H1 (cell line): ENCODE results near the gene RAB40C. TPM values are rescaled to one million over a fixed set of nuclear protein-coding genes. Genes with fewer than 3 reads are reported as not detected.
A peak's percentile ranks its signal among the peaks of the same experiment; 100 is the strongest.

ENCODE experiments used
- CTCF ChIA-PET: fragments of 300-600 bp; sonication (Branson Sonifier 250); formaldehyde crosslinking; loops from one replicate; lab custom pipeline; 2021; ENCODE audit not compliant: partially characterized antibody; lab: Charles Lee
- POLR2A ChIA-PET: fragments of 300-600 bp; sonication (Branson Sonifier 250); formaldehyde crosslinking; loops from one replicate; lab custom pipeline; 2021; ENCODE audit warnings: inconsistent platforms; ENCODE audit not compliant: partially characterized antibody; lab: Charles Lee
- DNase-seq, 2 experiments: peaks; one replicate each; pipeline versions ENCODE4 v3.0.0 to v3.0.0-alpha.2; 2010 to 2022; ENCODE audit warnings: low spot score in 2 of 2, low read depth in 1 of 2, mixed read lengths in 1 of 2
- FAIRE-seq: peaks from 2 replicates; lab custom pipeline; 2011; peaks lifted over from hg19 to GRCh38; lab: Jason Lieb, UNC
- H2AFZ ChIP-seq: 2 replicates; pipeline ENCODE4 v1.8.1; 2012; ENCODE audit warnings: low read length, inconsistent platforms
- H2AK5ac ChIP-seq: 2 replicates; pipeline ENCODE4 v1.6.1; 2013; ENCODE audit warnings: low read depth, low read length
- H2BK120ac ChIP-seq: replicated peaks from 2 replicates; pipeline ENCODE3; 2013; ENCODE audit warnings: low read depth, low read length, inconsistent platforms
- H2BK12ac ChIP-seq: 2 replicates; pipeline ENCODE4 v1.6.1; 2013; ENCODE audit warnings: low read depth, low read length
- H2BK15ac ChIP-seq: 2 replicates; pipeline ENCODE4 v1.6.1; 2013; ENCODE audit warnings: low read length
- H2BK20ac ChIP-seq: 2 replicates; pipeline ENCODE4 v1.6.1; 2013; ENCODE audit warnings: low read length
- H2BK5ac ChIP-seq: 2 replicates; pipeline ENCODE4 v1.6.1; 2013; ENCODE audit warnings: low read depth, low read length
- H3K14ac ChIP-seq: 2 replicates; pipeline ENCODE4 v1.6.1; 2013; ENCODE audit warnings: inconsistent platforms; ENCODE audit not compliant: insufficient read length
- H3K18ac ChIP-seq: 2 replicates; pipeline ENCODE4 v1.6.1; 2013; ENCODE audit warnings: low read length; ENCODE audit errors: extremely low read depth
- H3K23ac ChIP-seq: 2 replicates; pipeline ENCODE4 v1.6.1; 2013; ENCODE audit warnings: inconsistent platforms; ENCODE audit not compliant: insufficient read length
- H3K23me2 ChIP-seq: 2 replicates; pipeline ENCODE4 v1.6.1; 2013; ENCODE audit warnings: low read depth, low read length
- H3K27ac ChIP-seq: 2 replicates; pipeline ENCODE4 v1.6.1; 2011; ENCODE audit warnings: low read depth, low read length, inconsistent platforms
- H3K27me3 ChIP-seq, 4 experiments: replicated peaks in 1 of 4; 1 replicate in 1 of 4; 2 replicates in 3 of 4; pipeline versions ENCODE4 v1.6.1 to v1.8.1; 2011 to 2013; ENCODE audit warnings: low read length in 3 of 4, mild to moderate bottlenecking in 3 of 4, inconsistent platforms in 2 of 4, mixed read lengths in 2 of 4, moderate library complexity in 1 of 4; ENCODE audit not compliant: control insufficient read depth in 3 of 4, insufficient read depth in 3 of 4; ENCODE audit errors: extremely low read depth in 1 of 4
- H3K36me3 ChIP-seq, 4 experiments: 2 replicates each; pipeline versions ENCODE4 v1.6.1 to v1.8.1; 2011 to 2013; ENCODE audit warnings: mild to moderate bottlenecking in 4 of 4, low read length in 3 of 4, moderate library complexity in 2 of 4, control low read depth in 1 of 4, inconsistent platforms in 1 of 4; ENCODE audit not compliant: insufficient read depth in 4 of 4, control insufficient read depth in 2 of 4
- H3K4ac ChIP-seq: replicated peaks from 2 replicates; pipeline ENCODE3; 2013; ENCODE audit warnings: low read length, low read depth, mixed read lengths, inconsistent platforms; ENCODE audit not compliant: insufficient read length
- H3K4me1 ChIP-seq, 4 experiments: replicated peaks in 1 of 4; 1 replicate in 1 of 4; 2 replicates in 3 of 4; pipeline versions ENCODE4 v1.6.1 to v1.8.1; 2011 to 2013; ENCODE audit warnings: low read length in 3 of 4, inconsistent platforms in 2 of 4, mixed read lengths in 1 of 4; ENCODE audit not compliant: insufficient read depth in 4 of 4, control insufficient read depth in 3 of 4
- H3K4me2 ChIP-seq, 2 experiments: 2 replicates each; pipeline versions ENCODE4 v1.6.1 to v1.8.1; 2011 to 2013; ENCODE audit warnings: low read depth in 2 of 2, low read length in 2 of 2, control low read depth in 1 of 2, inconsistent platforms in 1 of 2, mild to moderate bottlenecking in 1 of 2; ENCODE audit not compliant: insufficient read depth in 1 of 2
- H3K4me3 ChIP-seq, 4 experiments: fragments of 200-600, 300-600 bp in 1 of 4; sonication (generic), shearing (Covaris generic), sonication (Bioruptor Twin) in 1 of 4; 2 replicates each; pipeline versions ENCODE4 v1.5.1 to v1.8.1; 2011 to 2016; ENCODE audit warnings: low read length in 4 of 4, low read depth in 3 of 4, control low read depth in 2 of 4, inconsistent platforms in 2 of 4, mild to moderate bottlenecking in 2 of 4, mixed read lengths in 1 of 4, moderate library complexity in 1 of 4; ENCODE audit not compliant: insufficient read depth in 2 of 4; ENCODE audit errors: extremely low read depth in 1 of 4
- H3K56ac ChIP-seq: replicated peaks from 2 replicates; pipeline ENCODE3; 2013; ENCODE audit warnings: low read depth, mild to moderate bottlenecking, mixed read lengths, low read length, inconsistent platforms; ENCODE audit not compliant: insufficient read length
- H3K79me1 ChIP-seq: 2 replicates; pipeline ENCODE4 v1.6.1; 2013; ENCODE audit warnings: low read depth, low read length, control low read depth
- H3K79me2 ChIP-seq, 2 experiments: 2 replicates each; pipeline versions ENCODE4 v1.6.1 to v1.8.1; 2012 to 2013; ENCODE audit warnings: low read length in 2 of 2, mild to moderate bottlenecking in 2 of 2, inconsistent platforms in 1 of 2; ENCODE audit not compliant: insufficient read depth in 2 of 2, control insufficient read depth in 1 of 2
- H3K9ac ChIP-seq, 4 experiments: replicated peaks in 1 of 4; 1 replicate in 1 of 4; 2 replicates in 3 of 4; pipeline versions ENCODE4 v1.6.1 to v1.8.1; 2011 to 2013; ENCODE audit warnings: low read depth in 3 of 4, low read length in 3 of 4, control low read depth in 2 of 4, mild to moderate bottlenecking in 2 of 4, moderate library complexity in 2 of 4, inconsistent platforms in 1 of 4; ENCODE audit errors: extremely low read depth in 1 of 4
- H3K9me3 ChIP-seq, 2 experiments: 2 replicates each; pipeline versions ENCODE4 v1.6.1 to v1.8.1; 2012 to 2013; ENCODE audit warnings: mild to moderate bottlenecking in 2 of 2, moderate library complexity in 2 of 2, control low read depth in 1 of 2, inconsistent platforms in 1 of 2, low read depth in 1 of 2, low read length in 1 of 2, mixed read lengths in 1 of 2; ENCODE audit not compliant: insufficient read depth in 2 of 2
- H4K20me1 ChIP-seq, 2 experiments: replicated peaks in 1 of 2; 2 replicates each; pipeline versions ENCODE3 to v1.8.1; 2011 to 2013; ENCODE audit warnings: inconsistent platforms in 2 of 2, low read length in 2 of 2, mild to moderate bottlenecking in 1 of 2; ENCODE audit not compliant: insufficient read depth in 2 of 2, control insufficient read depth in 1 of 2
- H4K5ac ChIP-seq: 2 replicates; pipeline ENCODE4 v1.6.1; 2013; ENCODE audit warnings: low read length, low read depth, mixed read lengths, inconsistent platforms; ENCODE audit not compliant: insufficient read length
- H4K8ac ChIP-seq: 2 replicates; pipeline ENCODE4 v1.8.0; 2013; ENCODE audit warnings: mild to moderate bottlenecking, moderate library complexity, low read length, inconsistent platforms; ENCODE audit not compliant: insufficient read depth; ENCODE audit errors: extremely low read depth
- H4K91ac ChIP-seq: replicated peaks from 2 replicates; pipeline ENCODE3; 2013; ENCODE audit warnings: low read length, mixed read lengths, inconsistent platforms; ENCODE audit not compliant: insufficient read length
- BACH1 ChIP-seq: IDR thresholded peaks from 2 replicates; pipeline ENCODE4 v1.6.1; 2012; ENCODE audit warnings: low read length, improper control_type of control experiment
- CTBP2 ChIP-seq: IDR thresholded peaks from 2 replicates; pipeline ENCODE4 v1.7.0; 2011; ENCODE audit warnings: borderline replicate concordance, mild to moderate bottlenecking, moderate library complexity, mixed read lengths, low read length; ENCODE audit not compliant: insufficient read depth, insufficient read length
- EZH2 ChIP-seq: fragments of 200-600 bp; sonication (generic); IDR thresholded peaks from 2 replicates; pipeline ENCODE4 v1.7.1; 2012; ENCODE audit warnings: low read depth, mild to moderate bottlenecking, moderate library complexity, low read length, inconsistent platforms; ENCODE audit not compliant: severe bottlenecking
- PHF8 ChIP-seq: fragments of 200-600 bp; sonication (generic); conservative IDR thresholded peaks from 2 replicates; pipeline ENCODE4 v1.7.1; 2012; ENCODE audit warnings: low read depth, mild to moderate bottlenecking, inconsistent platforms, low read length, moderate library complexity
- POLR2A ChIP-seq, 2 experiments: IDR thresholded peaks; 1 replicate in 1 of 2; 2 replicates in 1 of 2; pipeline ENCODE4 v1.6.1; 2011; ENCODE audit warnings: low read depth in 2 of 2, low read length in 2 of 2, mild to moderate bottlenecking in 2 of 2; ENCODE audit errors: control extremely low read depth in 1 of 2
- TAF7 ChIP-seq: optimal IDR thresholded peaks from 2 replicates; pipeline ENCODE3; 2011; ENCODE audit warnings: low read depth, mild to moderate bottlenecking, inconsistent platforms, low read length, moderate library complexity, borderline replicate concordance
- USF2 ChIP-seq: IDR thresholded peaks from 2 replicates; pipeline ENCODE4 v1.6.1; 2011; ENCODE audit warnings: low read length, improper control_type of control experiment
- WGBS, 2 experiments: shearing (Covaris generic) in 1 of 2; methylation state at CpG; one replicate each; pipeline versions ENCODE4 v1.1.6 to v1.1.7; 2013 to 2015; ENCODE audit warnings: low lambda C conversion rate in 2 of 2, mixed read lengths in 2 of 2, inconsistent platforms in 1 of 2, low coverage in 1 of 2, missing lambda C conversion rate in 1 of 2; ENCODE audit not compliant: insufficient replicate concordance in 2 of 2, insufficient coverage in 1 of 2, insufficient read length in 1 of 2; ENCODE audit errors: extremely low coverage in 1 of 2, missing lambda C conversion rate in 1 of 2; 5-methylcytosine and 5-hydroxymethylcytosine counted together
- polyA plus RNA-seq, 7 experiments: library from polyadenylated mRNA; depleted of rRNA in 3 of 7; stranded (reverse) in 5 of 7; unstranded in 2 of 7; fragments of >200 nt in 5 of 7; fragments of 200-250 nt in 2 of 7; gene quantifications; 1 replicate in 5 of 7; 2 replicates in 1 of 7; 4 replicates in 1 of 7; pipeline versions ENCODE4 v1.2.1 to v1.2.3, GENCODE V29; 2011 to 2013; ENCODE audit warnings: missing spikeins in 2 of 7, mixed read lengths in 2 of 7
- total RNA-seq: library from RNA; stranded (reverse); fragmentation: NEBNext Ultra II Directional; extraction: Animal tissue kit (Norgen Biotek cat#: 25700); gene quantifications from 2 replicates; pipeline ENCODE4 v1.2.1, GENCODE V29; 2021

RAB40C gene
- total and polyA plus RNA-seq, 2 of the 8 experiments (the other 6 are each of a cell fraction or from before 2014, with no cell fraction given) = 13.9 to 15.6 TPM

- ChIA-PET CTCF (interaction anchor here (0.8 to 1.9 kb wide), 4 partner anchors 14 to 28 kb away, joined by 3 to 6 read pairs (median 4); no protein-coding TSS in a partner anchor), POLR2A (interaction anchor here (0.7 to 1.3 kb wide), 8 partner anchors 10 to 1873 kb away, joined by 3 to 5 read pairs (median 4); partner anchors contain the start of genes MCRIP2, METTL26 and WFIKKN1)
- Histone ChIP-seq H2BK5ac (no peak overlapping the region), H3K23ac (no peak overlapping the region), H3K79me2 (peaks cover 0 to 20% of the 10 kb centered on the region in 2 experiments; a peak in 2 of 4 replicates), H2BK12ac (no peak overlapping the region), H4K8ac (no peak overlapping the region; the same call in 1 of the 2 replicates), H2BK20ac (no peak overlapping the region), H3K9me3 (no peaks in the 10 kb centered on the region), H3K9ac (peak overlapping the region; percentile 40 to 69 (median 59); a peak in 5 of 7 replicates), H3K56ac (no peak overlapping the region), H3K27me3 (peaks cover 0 to 44% (median 30%) of the 10 kb centered on the region in 4 experiments; a peak in 5 of 7 replicates), H3K23me2 (peaks cover 9% of the 10 kb centered on the region), H3K4me1 (peaks cover 0 to 17% (median 7%) of the 10 kb centered on the region in 4 experiments; a peak in 4 of 7 replicates), H2BK15ac (no peak overlapping the region), H4K91ac (peak overlapping the region; percentile 85), H3K4me3 (peak overlapping the region; percentile 74 to 81 (median 78)), H2AFZ (no peak overlapping the region), H2AK5ac (no peak overlapping the region), H3K79me1 (peaks cover 8% of the 10 kb centered on the region; the same call in 1 of the 2 replicates), H3K18ac (peak overlapping the region; percentile 48; the same call in 1 of the 2 replicates), H4K20me1 (peaks cover 20 to 45% of the 10 kb centered on the region in 2 experiments), H3K4ac (no peak overlapping the region), H3K27ac (no peak overlapping the region), H4K5ac (no peak overlapping the region), H3K36me3 (no peaks in the 10 kb centered on the region), H3K4me2 (peak overlapping the region; percentile 81 to 96), H3K14ac (no peak overlapping the region), H2BK120ac (no peak overlapping the region)
- DNase-seq (no peak), FAIRE-seq (no peak)
- WGBS, 2 experiments = 5% methylated on average over 51 of the region's 71 CpGs; no CpG with 5 or more reads in 1 of the 2 experiments
- TF ChIP-seq CTBP2 = no peak
- TF ChIP-seq EZH2 = no peak
- no peak for TF ChIP-seq POLR2A (IDR thresholded peaks at IDR 0.05; ENCODE audit: control extremely low read depth in 1 of 2, low read depth in 2 of 2, low read length in 2 of 2)
- TF ChIP-seq PHF8 = peak; percentile 33; the same call in 1 of the 2 replicates
- no peak for TF ChIP-seq USF2
- TF ChIP-seq TAF7 = no peak
- TF ChIP-seq BACH1 = no peak
These were observed 435 bp downstream of the RAB40C start for GRCh38 chr16:590188-590814.
